Smooth muscle cell (in vitro differentiated cells): ENCODE results near the gene SH3RF3. TPM values are rescaled to one million over a fixed set of nuclear protein-coding genes. Genes with fewer than 3 reads are reported as not detected.

Experiments used
- DNase-seq: peaks from one replicate; lab custom pipeline; 2025; ENCODE audit not compliant: unreplicated experiment; lab: John Stamatoyannopoulos, UW
- H2AFZ ChIP-seq: fragments of 200-600 bp; sonication (generic); 2 replicates; pipeline ENCODE4 v1.6.0; 2016; ENCODE audit warnings: antibody characterized with exemption, low read depth, mild to moderate bottlenecking
- H3F3A ChIP-seq: fragments of 200-600 bp; sonication (generic); 2 replicates; pipeline ENCODE4 v1.6.0; 2017; ENCODE audit warnings: antibody characterized with exemption, low read depth
- H3K27ac ChIP-seq: fragments of 200-600 bp; sonication (generic); 2 replicates; pipeline ENCODE4 v1.5.1; 2016; ENCODE audit warnings: low read depth, mild to moderate bottlenecking
- H3K27me3 ChIP-seq: fragments of 200-600 bp; sonication (generic); 2 replicates; pipeline ENCODE4 v1.6.1; 2016; ENCODE audit warnings: low read depth, mild to moderate bottlenecking
- H3K36me3 ChIP-seq: fragments of 200-600 bp; sonication (generic); 2 replicates; pipeline ENCODE4 v1.5.1; 2016; ENCODE audit warnings: low read depth
- H3K4me1 ChIP-seq: fragments of 200-600 bp; sonication (generic); 2 replicates; pipeline ENCODE4 v1.5.1; 2016; ENCODE audit warnings: low read depth
- H3K4me2 ChIP-seq: fragments of 200-600 bp; sonication (generic); 2 replicates; pipeline ENCODE4 v1.6.0; 2016; ENCODE audit warnings: mild to moderate bottlenecking
- H3K4me3 ChIP-seq: fragments of 200-600 bp; sonication (generic); 2 replicates; pipeline ENCODE4 v1.5.1; 2016; ENCODE audit warnings: mild to moderate bottlenecking
- H3K79me2 ChIP-seq: fragments of 200-600 bp; sonication (generic); 2 replicates; pipeline ENCODE4 v1.6.0; 2016; ENCODE audit warnings: low read depth, mild to moderate bottlenecking
- H3K9ac ChIP-seq: fragments of 200-600 bp; sonication (generic); 2 replicates; pipeline ENCODE4 v1.6.0; 2016; ENCODE audit warnings: low read depth
- H3K9me3 ChIP-seq: fragments of 200-600 bp; sonication (generic); replicated peaks from 2 replicates; pipeline ENCODE4 v1.5.1; 2016; ENCODE audit warnings: low read depth
- H4K20me1 ChIP-seq: fragments of 200-600 bp; sonication (generic); 2 replicates; pipeline ENCODE4 v1.6.0; 2016; ENCODE audit warnings: low read depth
- WGBS: methylation state at CpG from one replicate; pipeline ENCODE4 v1.1.7; 2016; ENCODE audit warnings: low lambda C conversion rate; 5-methylcytosine and 5-hydroxymethylcytosine counted together
- polyA plus RNA-seq: library from polyadenylated mRNA; unstranded; fragments of >200 nt; fragmentation: Nextera tagmentation; extraction: Ambion mirVana; gene quantifications from 2 replicates; pipeline ENCODE4 v1.2.1, GENCODE V29; 2016
- total RNA-seq: library from RNA; depleted of rRNA; stranded (reverse); fragments of >200 nt; gene quantifications from 2 replicates; pipeline ENCODE4 v1.2.3, GENCODE V29; 2014
- TF ChIP-seq, protein P1 (sequence below): fragments of 200-600 bp; sonication (generic); IDR thresholded peaks from 2 replicates; pipeline ENCODE4 v1.5.1; 2017; ENCODE audit warnings: borderline replicate concordance, mild to moderate bottlenecking, antibody characterized with exemption; ENCODE audit not compliant: insufficient read depth, poor library complexity, severe bottlenecking

The SH3RF3 gene
- total and polyA plus RNA-seq, 2 experiments from 2014 or later, result 6.6 to 11.8 TPM

- Histone ChIP-seq H3K27ac (peak overlapping the region; percentile 49), H3K27me3 (no peaks in the 10 kb centered on the region), H2AFZ (no peak overlapping the region), H3K4me2 (no peak overlapping the region), H3K4me1 (no peaks in the 10 kb centered on the region), H4K20me1 (no peaks in the 10 kb centered on the region), H3K36me3 (no peaks in the 10 kb centered on the region), H3K79me2 (no peaks in the 10 kb centered on the region), H3F3A (no peaks in the 10 kb centered on the region), H3K9me3 (no peaks in the 10 kb centered on the region), H3K9ac (no peak overlapping the region), H3K4me3 (no peak overlapping the region)
- no peak for DNase-seq
- TF ChIP-seq, protein P1, sequence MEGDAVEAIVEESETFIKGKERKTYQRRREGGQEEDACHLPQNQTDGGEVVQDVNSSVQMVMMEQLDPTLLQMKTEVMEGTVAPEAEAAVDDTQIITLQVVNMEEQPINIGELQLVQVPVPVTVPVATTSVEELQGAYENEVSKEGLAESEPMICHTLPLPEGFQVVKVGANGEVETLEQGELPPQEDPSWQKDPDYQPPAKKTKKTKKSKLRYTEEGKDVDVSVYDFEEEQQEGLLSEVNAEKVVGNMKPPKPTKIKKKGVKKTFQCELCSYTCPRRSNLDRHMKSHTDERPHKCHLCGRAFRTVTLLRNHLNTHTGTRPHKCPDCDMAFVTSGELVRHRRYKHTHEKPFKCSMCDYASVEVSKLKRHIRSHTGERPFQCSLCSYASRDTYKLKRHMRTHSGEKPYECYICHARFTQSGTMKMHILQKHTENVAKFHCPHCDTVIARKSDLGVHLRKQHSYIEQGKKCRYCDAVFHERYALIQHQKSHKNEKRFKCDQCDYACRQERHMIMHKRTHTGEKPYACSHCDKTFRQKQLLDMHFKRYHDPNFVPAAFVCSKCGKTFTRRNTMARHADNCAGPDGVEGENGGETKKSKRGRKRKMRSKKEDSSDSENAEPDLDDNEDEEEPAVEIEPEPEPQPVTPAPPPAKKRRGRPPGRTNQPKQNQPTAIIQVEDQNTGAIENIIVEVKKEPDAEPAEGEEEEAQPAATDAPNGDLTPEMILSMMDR, result no peak
- 96% methylated on average over 14 of the region's 14 CpGs for WGBS
These were observed 359.1 kb downstream of the SH3RF3 start for GRCh38 chr2:109487871-109488655.

GRCh38 chr2:109489296-109489695, 360.3 kb downstream of the SH3RF3 start:
- H3K27ac ChIP-seq, result no peak overlapping the region
- H3K79me2 ChIP-seq, result no peaks in the 10 kb centered on the region
- H4K20me1 ChIP-seq, result no peaks in the 10 kb centered on the region
- no peak overlapping the region for H3K4me3 ChIP-seq
- no peaks in the 10 kb centered on the region for H3K9me3 ChIP-seq
- WGBS, result 96% methylated on average over 9 of the region's 9 CpGs
- no peak overlapping the region for H3K9ac ChIP-seq
- no peak overlapping the region for H3K4me2 ChIP-seq
- no peak overlapping the region for H2AFZ ChIP-seq
- H3F3A ChIP-seq, result no peaks in the 10 kb centered on the region
- no peaks in the 10 kb centered on the region for H3K36me3 ChIP-seq
- no peaks in the 10 kb centered on the region for H3K27me3 ChIP-seq
- DNase-seq, result no peak
- TF ChIP-seq, protein P1, result no peak
- H3K4me1 ChIP-seq, result no peaks in the 10 kb centered on the region

GRCh38 chr2:109493176-109493935, 364.4 kb downstream of the SH3RF3 start:
- Histone ChIP-seq H3K79me2 (no peaks in the 10 kb centered on the region), H3K4me3 (no peak overlapping the region), H3K4me1 (no peaks in the 10 kb centered on the region), H2AFZ (no peak overlapping the region), H3F3A (no peaks in the 10 kb centered on the region), H3K4me2 (no peak overlapping the region), H3K9ac (no peak overlapping the region), H3K36me3 (no peaks in the 10 kb centered on the region), H4K20me1 (no peaks in the 10 kb centered on the region), H3K27me3 (no peaks in the 10 kb centered on the region), H3K27ac (no peak overlapping the region), H3K9me3 (no peaks in the 10 kb centered on the region)
- TF ChIP-seq, protein P1, result no peak
- no peak for DNase-seq
- WGBS, result 98% methylated on average over 4 of the region's 4 CpGs
